ENCODE measurements around the gene TLE4. TPM values are rescaled to one million over a fixed set of nuclear protein-coding genes. Genes with fewer than 3 reads are reported as not detected.

Gene TLE4
- total and polyA plus RNA-seq, 2 of the 4 experiments (the other 2 are of a cell fraction) = 68.0 to 78.1 TPM

GRCh38 chr9:79623799-79624721 is 52.3 kb downstream of the TLE4 start:
- Histone ChIP-seq H3K23ac (ENCODE audit: low read depth, low read length) (peak overlapping the region; percentile 4; the same call in 1 of the 2 replicates), H4K20me1 (ENCODE audit: insufficient read depth, low read length) (peaks cover 7% of the 10 kb centered on the region; the same call in 1 of the 2 replicates), H2BK20ac (ENCODE audit: low read depth, low read length) (no peak overlapping the region), H3K14ac (replicated peaks; ENCODE audit: low read depth, low read length) (peak overlapping the region; percentile 27; the same call in 1 of the 2 replicates), H3K9ac (ENCODE audit: low read depth, low read length) (no peak overlapping the region), H3K27me3 (ENCODE audit: control insufficient read depth, insufficient read depth, low read length) (no peaks in the 10 kb centered on the region), H2BK120ac (ENCODE audit: low read depth, low read length) (no peak overlapping the region; the same call in 1 of the 2 replicates), H3K9me1 (ENCODE audit: insufficient read depth, low read length) (peaks cover 7% of the 10 kb centered on the region), H4K91ac (ENCODE audit: insufficient read depth, low read depth, low read length) (peak overlapping the region; percentile 18; the same call in 1 of the 2 replicates), H3K56ac (ENCODE audit: extremely low read depth, insufficient read depth, low read length) (no peak overlapping the region), H2BK5ac (ENCODE audit: low read depth, low read length, poor library complexity, severe bottlenecking) (no peak overlapping the region), H3K18ac (ENCODE audit: low read depth, low read length) (no peak overlapping the region; the same call in 1 of the 2 replicates), H3K4me1 (ENCODE audit: control insufficient read depth, insufficient read depth, low read length) (peaks cover 8% of the 10 kb centered on the region), H2AK9ac (replicated peaks; ENCODE audit: low read depth, low read length, poor library complexity) (peak overlapping the region; percentile 37), H2AK5ac (ENCODE audit: low read depth, low read length) (peak overlapping the region; percentile 89; the same call in 1 of the 2 replicates), H4K5ac (ENCODE audit: low read depth, low read length) (peak overlapping the region; percentile 54; the same call in 1 of the 2 replicates), H3K9me3 (ENCODE audit: control insufficient read depth, insufficient read depth, low read length) (no peaks in the 10 kb centered on the region), H3K36me3 (ENCODE audit: control insufficient read depth, insufficient read depth, low read length) (peaks cover 4% of the 10 kb centered on the region; the same call in 1 of the 2 replicates), H3K4ac (ENCODE audit: low read depth, low read length) (0 out of 2 replicates have a peak overlapping the region, but pooled peaks have one; percentile 33), H4K8ac (ENCODE audit: low read depth in 2 of 2, low read length in 2 of 2) (no peak overlapping the region), H2BK15ac (ENCODE audit: low read depth, low read length) (0 out of 3 replicates have a peak overlapping the region, but pooled peaks have one; percentile 68), H3K4me3 (ENCODE audit: insufficient read depth, low read depth, low read length) (no peak overlapping the region), H3K4me2 (ENCODE audit: low read depth, low read length) (no peak overlapping the region), H3K27ac (ENCODE audit: insufficient read depth, low read length) (no peak overlapping the region), H3K79me1 (ENCODE audit: low read depth in 1 of 2, low read length in 2 of 2) (peaks cover 24 to 58% of the 10 kb centered on the region in 2 experiments), H2AFZ (replicated peaks; ENCODE audit: low read length, poor library complexity) (peak overlapping the region; percentile 19)
- no peak for DNase-seq
- dilution Hi-C loops (cut with HindIII; ENCODE audit: low sequenced_read_pairs, unreplicated experiment) (no loop called here), in situ Hi-C loops (cut with MboI; ENCODE audit: low sequenced_read_pairs) (no loop called here), intact Hi-C loops (cut with micrococcal nuclease) (no loop called here)
- ChIA-PET CTCF (interaction anchor here (0.8 kb wide), 1 partner anchor 17 kb away, joined by 4 read pairs; no protein-coding TSS in a partner anchor), POLR2A (ENCODE audit: unreplicated experiment) (no interaction called here)
- no TSS peak for BruUV-seq (replicated peaks)
- WGBS, 2 experiments (ENCODE audit: extremely low coverage in 2 of 2, insufficient read length in 1 of 2) = no CpG with 5 or more reads among the region's 6 CpGs
- ATAC-seq (ENCODE audit: low read depth) = no peak
- TF ChIP-seq FOS (IDR thresholded peaks at IDR 0.05; ENCODE audit: low read depth, low read length) (no peak), RCOR1 (IDR thresholded peaks at IDR 0.05; ENCODE audit: insufficient replicate concordance, low read length) (no peak), CEBPB (IDR thresholded peaks at IDR 0.05; ENCODE audit: low read depth, low read length) (no peak), USF2 (IDR thresholded peaks at IDR 0.05; ENCODE audit: low read depth, low read length) (no peak), ELK1 (IDR thresholded peaks at IDR 0.05; ENCODE audit: borderline replicate concordance, low read depth, low read length) (no peak), POLR2A (IDR thresholded peaks at IDR 0.05; ENCODE audit: low read depth, low read length) (no peak), MAFK (IDR thresholded peaks at IDR 0.05; ENCODE audit: low read depth, low read length) (no peak), RAD21 (IDR thresholded peaks at IDR 0.05; ENCODE audit: low read length) (no peak), MXI1 (IDR thresholded peaks at IDR 0.05; ENCODE audit: borderline replicate concordance, low read depth, low read length) (no peak), SMC3 (IDR thresholded peaks at IDR 0.05; ENCODE audit: low read depth, low read length) (no peak), CHD1 (IDR thresholded peaks at IDR 0.05; ENCODE audit: low read depth, low read length) (no peak), MAZ (IDR thresholded peaks at IDR 0.05; ENCODE audit: borderline replicate concordance, low read depth, low read length) (no peak), RFX5 (IDR thresholded peaks at IDR 0.05; ENCODE audit: low read depth, low read length) (no peak), NFE2L2 (IDR thresholded peaks at IDR 0.05; ENCODE audit: low read depth, low read length) (no peak), BHLHE40 (IDR thresholded peaks at IDR 0.05; ENCODE audit: low read depth, low read length) (no peak)

Data from IMR-90 (cell line).